Testis (tissue), 3 donors: ENCODE data around the gene CAMTA1. TPM values are rescaled to one million over a fixed set of nuclear protein-coding genes. Genes with fewer than 3 reads are reported as not detected.
"Not testable (repeated sequence)": the region's sequence is repeated elsewhere in the genome, so short reads cannot be mapped to it uniquely, and the experiment has no call there.

ENCODE experiments used
- DNase-seq: peaks from one replicate; pipeline ENCODE4 v3.0.0-alpha.2; 2019
- H3K27ac ChIP-seq, 2 donors: fragments of 200-600 bp; sonication (generic); one replicate each; pipeline ENCODE4 v1.5.1; 2019
- H3K27me3 ChIP-seq: fragments of 200-600 bp; sonication (generic); one replicate; pipeline ENCODE4 v1.5.1; 2019
- H3K36me3 ChIP-seq: fragments of 200-600 bp; sonication (generic); one replicate; pipeline ENCODE4 v1.5.1; 2017; ENCODE audit warnings: low read depth; ENCODE audit errors: missing control alignments
- H3K4me1 ChIP-seq: fragments of 200-600 bp; sonication (generic); one replicate; pipeline ENCODE4 v1.5.1; 2019
- H3K4me3 ChIP-seq, 2 donors: fragments of 200-600 bp; sonication (generic); one replicate each; pipeline ENCODE4 v1.5.1; 2017 to 2019
- H3K9me3 ChIP-seq: fragments of 200-600 bp; sonication (generic); one replicate; pipeline ENCODE4 v1.5.1; 2017
- CTCF ChIP-seq, 3 experiments: fragments of 450-650 bp in 2 of 3; fragments of 200-600 bp in 1 of 3; sonication (generic) in 1 of 3; IDR thresholded peaks; one replicate each; pipeline ENCODE4 v1.5.1; 2016 to 2019; ENCODE audit warnings: antibody characterized with exemption in 3 of 3, mild to moderate bottlenecking in 2 of 3, moderate library complexity in 1 of 3
- POLR2A ChIP-seq: fragments of 450-650 bp; IDR thresholded peaks from one replicate; pipeline ENCODE4 v1.6.1; 2017; ENCODE audit warnings: antibody characterized with exemption, mild to moderate bottlenecking, moderate library complexity
- WGBS, 2 donors: methylation state at CpG; one replicate each; pipeline ENCODE4 v1.1.5; 2018; 5-methylcytosine and 5-hydroxymethylcytosine counted together
- intact Hi-C: fragments of 100-400 bp; cut with DNase I; formaldehyde crosslinking; loops from one replicate; pipeline ENCODE4 v1.15.1; 2023; ENCODE audit warnings: low total_unique reads
- polyA plus RNA-seq: library from polyadenylated mRNA; stranded (reverse); fragments of 350-450 nt; fragmentation: Illumina TruSeq; extraction: RNeasy Lipid Tissue Mini Kit (QIAGEN cat#74804); gene quantifications from one replicate; pipeline ENCODE4 v1.2.3, GENCODE V29; 2014; ENCODE audit warnings: low read depth, low replicate concordance; ENCODE audit not compliant: insufficient read depth
- total RNA-seq, 2 donors: library from RNA; depleted of rRNA; stranded (reverse); fragments of >200 nt; gene quantifications; one replicate each; pipeline ENCODE4 v1.2.3, GENCODE V29; 2016

Gene CAMTA1
- total and polyA plus RNA-seq, 3 donors from 2014 or later, result 116 to 158 (median 119) TPM

DNA sequence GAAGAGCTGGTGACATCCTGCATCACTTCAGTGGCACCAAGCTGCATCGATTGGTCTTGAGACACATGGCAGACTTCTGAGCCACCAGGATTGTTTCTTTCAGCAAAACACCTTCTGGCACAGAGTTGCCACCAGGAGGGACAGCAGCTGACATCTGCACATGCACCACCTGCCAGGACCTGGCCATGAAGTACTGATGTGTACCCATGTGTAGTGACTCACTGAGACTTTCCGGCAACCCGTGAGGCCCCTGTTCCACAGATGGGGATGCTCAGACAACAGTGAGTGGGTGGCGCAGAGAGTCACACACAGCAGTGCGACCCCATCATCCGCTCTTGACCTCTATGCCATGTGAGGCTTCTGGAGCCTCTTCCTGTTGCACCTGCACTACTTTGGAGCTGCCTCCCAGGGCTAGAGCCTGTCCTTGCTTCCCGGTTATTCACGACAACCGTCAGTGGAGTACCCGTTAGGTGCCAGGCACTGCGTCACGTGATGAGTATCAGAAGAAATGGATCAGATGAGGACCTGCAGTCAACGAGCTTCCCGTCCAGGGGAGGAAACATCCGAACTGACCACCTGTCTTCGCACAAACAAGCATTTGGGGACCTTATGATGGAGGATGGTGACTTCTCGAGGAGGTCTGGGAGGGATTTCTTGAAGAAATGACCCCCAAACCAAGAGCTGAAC lies 905.4 kb downstream of the CAMTA1 start:
- TF ChIP-seq CTCF (IDR thresholded peaks at IDR 0.05), result no peak
- no peak for TF ChIP-seq POLR2A
- no peak for DNase-seq
- Histone ChIP-seq H3K4me3 (no peak overlapping the region), H3K27ac (no peak overlapping the region), H3K36me3 (no peaks in the 10 kb centered on the region), H3K27me3 (no peaks in the 10 kb centered on the region), H3K9me3 (no peaks in the 10 kb centered on the region), H3K4me1 (peaks cover 3% of the 10 kb centered on the region)
- 88 to 93% methylated on average over 17 of the region's 17 CpGs for WGBS, 2 donors
- intact Hi-C loops, result no loop called here

DNA sequence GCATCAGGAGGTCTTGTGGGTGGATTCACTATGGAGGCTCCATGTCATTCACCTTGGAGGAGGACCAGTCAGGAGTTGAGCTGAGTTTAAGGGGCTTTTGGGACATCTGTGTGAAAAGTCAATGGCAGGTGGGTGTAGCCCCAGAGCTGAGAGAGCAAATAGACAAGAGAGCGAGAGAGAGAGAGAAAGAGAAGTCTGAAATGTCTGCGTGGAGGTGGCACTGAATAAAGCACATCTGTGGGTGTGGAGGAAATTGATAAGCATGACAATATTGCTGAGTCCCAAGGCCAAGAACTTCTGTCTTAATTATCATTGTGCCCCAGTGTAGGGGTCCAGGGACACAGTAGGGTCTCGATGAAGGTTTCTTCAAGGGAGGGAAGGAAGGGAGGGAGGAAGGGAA lies 906.3 kb downstream of the CAMTA1 start:
- no peaks in the 10 kb centered on the region for H3K27me3 ChIP-seq
- H3K36me3 ChIP-seq, result no peaks in the 10 kb centered on the region
- 77 to 85% methylated on average over 3 of the region's 3 CpGs for WGBS, 2 donors
- no peaks in the 10 kb centered on the region for H3K9me3 ChIP-seq
- TF ChIP-seq POLR2A, result no peak
- TF ChIP-seq CTCF (IDR thresholded peaks at IDR 0.05), result no peak
- DNase-seq, result no peak
- intact Hi-C loops, result no loop called here
- no peak overlapping the region for H3K27ac ChIP-seq
- no peak overlapping the region for H3K4me3 ChIP-seq
- peaks cover 3% of the 10 kb centered on the region for H3K4me1 ChIP-seq

- Histone ChIP-seq H3K27ac (no peak overlapping the region), H3K27me3 (no peaks in the 10 kb centered on the region), H3K4me1 (peaks cover 3% of the 10 kb centered on the region), H3K4me3 (no peak overlapping the region), H3K9me3 (no peaks in the 10 kb centered on the region), H3K36me3 (no peaks in the 10 kb centered on the region)
- TF ChIP-seq CTCF (IDR thresholded peaks at IDR 0.05) (no peak), POLR2A (no peak)
- no peak for DNase-seq
- WGBS, 2 donors, result 95 to 100% methylated on average over 3 of the region's 3 CpGs
- intact Hi-C loops, result no loop called here
Observed at GRCh38 chr1:7692005-7692404, 906.8 kb downstream of the CAMTA1 start.

GRCh38 chr1:7693037-7693436 lies 907.8 kb downstream of the CAMTA1 start:
- intact Hi-C loops, DNase-seq: not testable (repeated sequence)
- 89 to 90% methylated on average over 5 of the region's 5 CpGs for WGBS, 2 donors

DNA sequence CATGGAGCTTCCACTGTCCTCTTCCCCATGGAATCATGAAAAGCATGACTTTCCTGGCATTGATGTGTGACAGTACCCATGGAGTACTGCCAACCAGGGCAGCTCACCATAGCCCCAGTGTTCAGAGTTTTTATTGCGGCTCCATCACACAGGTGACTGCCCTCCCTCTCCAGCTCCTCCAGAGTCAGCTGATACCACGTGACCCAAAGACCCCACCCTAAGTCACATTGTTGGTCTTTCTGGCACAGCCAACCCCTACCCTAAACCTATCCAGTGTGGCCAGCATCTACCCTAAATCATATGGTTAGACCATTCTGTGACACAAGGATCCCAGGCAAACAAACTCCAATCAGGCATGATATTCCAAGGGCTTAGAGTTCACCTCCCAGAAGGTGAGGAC lies 908.4 kb downstream of the CAMTA1 start:
- intact Hi-C loops, result no loop called here

More at GRCh38 chr1:7693037-7693436, 907.8 kb downstream of the CAMTA1 start:
- not testable (repeated sequence) for H3K4me3 ChIP-seq, H3K27ac ChIP-seq, H3K9me3 ChIP-seq, H3K27me3 ChIP-seq, H3K4me1 ChIP-seq, H3K36me3 ChIP-seq

More for the DNA sequence above, 908.4 kb downstream of the CAMTA1 start:
- Histone ChIP-seq H3K36me3 (no peaks in the 10 kb centered on the region), H3K27ac (no peak overlapping the region), H3K27me3 (no peaks in the 10 kb centered on the region), H3K9me3 (no peaks in the 10 kb centered on the region), H3K4me3 (no peak overlapping the region), H3K4me1 (peaks cover 3% of the 10 kb centered on the region)
- WGBS, 2 donors, result 43 to 83% methylated on average over 1 to 2 of the region's 2 CpGs
- DNase-seq, result no peak
- TF ChIP-seq CTCF (IDR thresholded peaks at IDR 0.05), result no peak
- no peak for TF ChIP-seq POLR2A
